Activated CD4-positive, CD25-positive, alpha-beta regulatory T cell (primary cell): Measurements from ENCODE around the gene INSM1.

Source experiments
- DNase-seq, 4 experiments: peaks; one replicate each; lab custom pipeline; 2025; lab: John Stamatoyannopoulos, UW

INSM1 gene

GRCh38 chr20:20362774-20363433, 5.0 kb upstream of the INSM1 start:
- no peak for DNase-seq

- DNase-seq, result no peak
These were observed 4.5 kb upstream of the INSM1 start for GRCh38 chr20:20363434-20363798.

GRCh38 chr20:20363799-20364592, 3.9 kb upstream of the INSM1 start:
- DNase-seq, result no peak

DNA sequence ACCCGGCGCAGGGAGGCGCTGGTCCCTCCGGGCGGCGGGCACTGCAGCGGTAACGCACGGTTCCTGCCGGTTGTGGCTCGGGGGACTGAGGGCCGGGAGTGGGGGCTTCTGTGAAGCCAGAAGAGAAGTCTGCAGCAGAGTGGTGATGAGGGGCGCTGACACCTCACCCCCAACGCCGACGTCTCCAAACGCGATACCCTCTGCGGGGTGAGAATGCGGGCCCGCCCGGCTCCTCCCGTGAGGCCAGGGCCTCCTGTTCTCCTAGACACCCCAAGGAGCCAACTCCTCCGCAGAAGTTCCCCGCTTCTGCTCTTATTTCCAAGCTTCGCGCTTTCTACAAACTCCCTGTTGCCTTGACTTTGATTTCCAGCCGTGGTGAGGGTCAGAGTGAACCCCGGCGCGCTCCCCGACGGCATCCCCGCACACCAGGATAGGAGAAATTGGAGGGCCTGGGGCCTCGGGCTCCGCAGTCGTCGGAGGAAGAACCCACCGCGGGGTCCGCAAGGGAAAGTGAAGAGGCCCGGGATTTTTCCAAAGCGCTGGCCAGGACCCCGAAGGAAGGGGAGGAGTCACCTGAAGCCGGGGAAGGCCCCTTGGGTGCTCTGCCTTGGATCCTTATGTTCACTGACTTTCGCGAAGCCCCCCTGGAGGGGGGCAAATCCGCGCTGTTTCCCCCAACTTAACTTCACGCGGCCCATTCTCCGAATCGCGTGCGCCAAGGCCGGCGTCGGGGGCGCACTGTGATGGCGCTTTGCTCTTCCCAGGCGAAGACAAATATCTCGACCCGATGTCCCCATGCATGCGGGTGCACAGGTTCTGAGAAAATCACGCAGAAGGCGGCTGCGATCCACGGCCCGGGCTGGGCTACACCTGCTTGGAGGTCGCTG, 3.1 kb upstream of the INSM1 start:
- no peak for DNase-seq

DNA sequence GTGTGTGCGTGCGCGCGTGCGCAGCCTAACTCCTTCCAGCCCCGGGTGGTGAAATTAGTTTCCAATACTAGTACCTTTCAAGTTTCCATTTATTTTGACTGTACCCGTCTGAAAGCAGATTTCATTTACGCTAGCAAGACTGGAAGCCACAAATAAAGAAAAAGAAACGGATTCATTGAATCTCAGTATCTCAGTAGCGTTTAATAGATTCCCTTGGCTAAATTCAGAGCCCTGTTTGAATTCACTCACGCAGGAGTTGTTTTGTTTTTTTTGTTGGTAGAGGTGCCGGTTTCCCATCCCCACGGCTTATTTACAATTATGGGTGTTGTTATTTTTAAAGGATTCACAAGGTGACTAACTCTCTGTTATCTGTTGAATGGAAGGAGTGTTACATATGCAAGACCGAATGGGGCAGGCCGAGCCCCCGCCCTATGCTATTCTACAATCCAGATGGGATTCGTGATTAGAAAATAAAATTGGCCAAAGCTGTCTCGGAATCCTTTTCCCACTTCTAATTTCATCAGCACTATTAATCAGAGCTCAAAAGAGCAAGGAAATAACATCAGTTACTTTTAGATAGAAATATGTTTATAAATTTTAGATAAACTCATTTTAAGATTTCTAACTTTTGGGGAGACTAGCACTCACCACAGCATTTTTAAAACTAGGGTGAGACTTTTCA, 2.3 kb upstream of the INSM1 start:
- no peak for DNase-seq

DNA sequence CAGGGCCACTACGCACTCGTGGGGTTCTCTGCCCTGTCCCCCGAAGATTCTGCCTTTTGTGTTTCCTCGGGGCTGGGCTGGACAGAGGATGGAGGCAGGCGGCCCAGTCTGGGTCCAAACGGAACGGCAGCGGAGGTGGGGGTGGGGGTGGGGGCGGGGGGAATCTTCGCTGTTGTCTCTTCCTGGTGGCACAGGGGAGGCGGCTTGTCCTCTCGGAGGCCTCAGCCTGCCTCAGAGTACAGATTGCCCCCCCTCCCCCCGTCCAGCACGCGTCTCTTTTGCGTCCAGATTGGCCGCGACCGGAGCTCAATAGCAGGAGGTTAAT, 1.4 kb upstream of the INSM1 start:
- DNase-seq, result no peak

DNA sequence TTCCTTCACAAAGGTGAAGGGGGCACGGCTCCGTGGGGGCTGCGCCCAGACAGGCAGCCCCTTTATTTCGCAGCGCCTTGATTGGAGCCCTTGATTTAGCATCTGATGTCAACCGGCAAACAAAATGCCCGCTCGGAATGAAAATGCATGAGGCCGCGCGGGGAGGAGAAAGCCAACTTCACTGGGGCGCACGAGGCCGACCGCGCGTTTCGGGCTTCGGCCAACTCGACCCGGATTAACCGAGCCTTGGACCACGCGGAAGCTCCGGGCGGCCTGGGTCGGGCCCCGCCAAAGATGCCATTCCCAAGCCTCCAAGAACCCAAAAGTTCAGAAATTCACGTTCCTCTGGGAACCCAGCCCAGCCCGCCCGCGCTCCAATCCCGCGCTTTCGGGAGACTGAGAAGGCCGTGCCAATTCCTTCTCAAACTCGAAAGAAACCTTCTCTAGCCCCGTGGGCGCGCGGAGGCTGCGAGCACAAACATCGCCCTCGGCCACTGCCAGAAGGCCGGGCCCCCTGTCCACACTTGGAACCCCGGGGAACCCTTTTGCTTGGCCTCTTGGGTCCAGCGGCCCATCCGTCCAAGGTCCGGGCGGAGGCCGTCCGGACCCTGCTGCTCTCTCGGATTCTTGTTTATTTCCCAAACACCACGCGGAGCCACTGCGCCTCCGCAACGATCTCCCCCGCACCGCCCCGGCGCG, 879 bp upstream of the INSM1 start:
- DNase-seq, result no peak

- no peak for DNase-seq
These were observed 730 bp downstream of the INSM1 start for GRCh38 chr20:20368418-20369249.

GRCh38 chr20:20369250-20370093, 1.6 kb downstream of the INSM1 start:
- DNase-seq, result no peak

GRCh38 chr20:20370094-20370575, 2.2 kb downstream of the INSM1 start:
- no peak for DNase-seq

DNA sequence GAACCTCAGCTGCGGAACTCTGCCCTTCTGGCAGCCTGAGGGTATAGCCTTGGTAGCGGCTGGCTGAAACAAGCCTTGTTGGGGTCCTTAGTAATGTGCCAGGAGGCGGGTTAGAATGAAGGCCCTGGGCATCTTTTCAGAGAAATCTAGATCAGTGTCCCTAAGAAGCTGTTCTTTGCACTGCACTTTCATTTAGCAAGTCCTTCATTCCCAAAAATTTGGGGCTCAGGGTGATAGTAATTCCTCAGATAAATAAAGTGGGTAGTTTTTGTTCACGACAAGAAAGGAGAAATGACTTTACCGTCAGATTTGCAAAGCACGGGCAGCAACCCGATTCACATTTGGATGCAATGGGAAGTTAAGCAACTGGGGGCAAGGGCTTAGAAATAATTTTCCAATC, 3.2 kb downstream of the INSM1 start:
- no peak for DNase-seq

DNA sequence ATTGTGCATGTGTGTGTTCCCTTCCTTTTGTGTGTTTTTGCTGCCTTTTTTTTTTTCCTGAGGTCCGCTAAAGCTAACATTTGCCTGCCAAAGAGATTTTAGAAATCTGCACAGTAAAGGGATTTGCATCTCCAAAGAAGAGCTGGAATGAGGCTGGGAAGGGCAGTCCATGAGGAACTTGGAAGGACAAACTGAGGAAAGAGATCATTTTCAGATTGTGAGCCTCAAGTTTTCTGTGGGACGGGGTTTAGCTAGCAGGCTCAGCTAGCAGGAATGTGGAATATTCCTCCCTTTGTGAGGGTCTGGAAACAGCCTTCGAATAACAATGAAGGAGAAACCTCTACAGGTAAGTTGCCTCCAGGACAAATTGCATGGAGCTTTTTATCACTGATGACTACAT, 3.8 kb downstream of the INSM1 start:
- no peak for DNase-seq

GRCh38 chr20:20373091-20373571, 5.2 kb downstream of the INSM1 start:
- DNase-seq, result no peak

- DNase-seq, result no peak
These were observed 8.0 kb downstream of the INSM1 start for GRCh38 chr20:20375862-20376261.

DNA sequence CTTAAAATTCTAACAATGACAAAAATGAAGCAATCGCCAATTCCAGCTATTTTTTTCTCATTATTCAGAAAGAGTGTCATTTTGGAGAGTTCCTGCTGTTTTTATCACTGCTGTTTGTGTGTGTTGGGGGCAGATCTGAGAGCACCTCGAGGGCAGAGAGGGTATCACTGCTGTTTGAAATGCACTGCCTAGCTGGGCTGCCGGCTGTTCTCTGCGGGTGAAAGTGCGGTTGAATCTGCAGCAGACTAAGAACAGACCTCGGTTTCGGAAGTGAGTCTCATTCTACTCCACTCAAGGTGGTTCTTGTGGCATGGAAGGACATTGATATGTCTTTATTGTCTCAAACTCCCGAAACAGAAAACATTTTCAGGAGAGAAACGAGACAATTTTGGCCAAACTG, 18.3 kb downstream of the INSM1 start:
- no peak for DNase-seq

DNA sequence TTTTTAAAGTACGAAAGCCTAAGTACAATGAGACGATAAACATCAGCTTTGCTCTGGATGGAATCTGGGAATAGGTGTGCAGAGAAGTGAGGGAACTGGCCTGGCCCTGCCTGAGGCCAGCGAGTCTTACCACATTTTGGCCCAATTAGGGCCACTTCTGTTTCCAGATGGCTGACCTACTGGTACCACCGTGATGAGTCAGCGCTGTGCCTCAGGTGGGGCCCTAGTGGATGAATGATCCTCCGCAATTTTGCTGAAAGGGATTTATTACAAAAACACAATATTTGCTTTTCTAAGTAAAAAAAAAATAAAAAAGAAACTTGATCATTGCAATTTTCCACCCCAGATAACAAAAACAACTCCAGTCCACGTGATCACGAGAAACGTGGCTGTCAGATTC, 22.5 kb downstream of the INSM1 start:
- DNase-seq, result no peak

DNA sequence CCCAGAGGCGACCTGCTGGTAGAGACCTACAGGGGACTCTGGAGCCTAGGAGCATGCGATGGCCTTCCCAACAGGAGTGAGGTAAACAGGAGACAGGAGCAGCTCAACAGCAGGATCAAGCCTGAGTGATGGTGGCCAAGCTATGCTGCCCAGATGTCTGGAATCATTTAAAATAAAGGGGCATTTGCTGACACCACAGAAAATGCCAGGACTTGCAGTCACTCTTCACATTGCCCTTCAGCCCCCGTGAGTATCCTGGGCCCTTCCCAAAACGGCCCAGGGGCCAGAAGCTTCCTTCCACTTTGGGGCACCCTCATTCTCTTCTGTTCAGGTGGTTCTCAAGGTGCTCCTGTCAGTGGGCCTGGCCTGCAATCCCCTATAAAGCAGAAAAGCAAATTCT, 23.2 kb downstream of the INSM1 start:
- DNase-seq, result no peak

- no peak for DNase-seq
These were observed 23.9 kb downstream of the INSM1 start for GRCh38 chr20:20391766-20392165.
